HG03159 (cell line): ENCODE data around the gene GNG5.
"Not testable (repeated sequence)": the region's sequence is repeated elsewhere in the genome, so short reads cannot be mapped to it uniquely, and the experiment has no call there.

ENCODE experiments used
- ATAC-seq: cut with Tn5 transposase; IDR thresholded peaks from one replicate; pipeline ENCODE4 v1.9.1; 2021; ENCODE audit warnings: mild to moderate bottlenecking, moderate library complexity; ENCODE audit not compliant: unreplicated experiment

GNG5 gene

GRCh38 chr1:84506002-84506728 is at the start of gene GNG5, which contains the start of gene SPATA1:
Gene GNG5, minus strand, starts transcription at chr1:84506581. Its CDS starts 490 bp downstream, at chr1:84506091.
Gene SPATA1, plus strand, starts transcription at chr1:84506386. Its CDS starts 9,974 bp downstream, at chr1:84516360.
- ATAC-seq = peak; percentile 82

DNA sequence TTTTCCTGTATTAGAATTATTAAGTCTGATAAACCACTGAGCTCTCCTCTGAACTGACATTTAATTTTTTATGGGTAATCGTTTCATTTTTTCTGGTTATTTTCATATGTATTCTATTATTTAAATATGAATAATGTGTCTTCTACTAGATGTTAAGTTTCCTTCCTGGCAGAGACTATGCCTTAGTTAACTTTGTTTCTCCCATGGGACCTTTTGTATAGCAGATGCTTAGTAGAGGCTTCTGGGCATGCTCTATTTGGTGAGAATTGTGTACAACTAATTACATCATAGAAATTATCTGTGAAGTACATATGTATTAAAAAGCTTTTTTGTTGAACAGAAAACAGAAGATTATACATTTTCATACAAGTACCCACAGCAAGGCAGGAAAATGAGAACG is 44.4 kb upstream of the GNG5 start:
- no peak for ATAC-seq

GRCh38 chr1:84541679-84542078 is 35.3 kb upstream of the GNG5 start:
- no peak for ATAC-seq

GRCh38 chr1:84540759-84541158 is 34.4 kb upstream of the GNG5 start:
- ATAC-seq = no peak

DNA sequence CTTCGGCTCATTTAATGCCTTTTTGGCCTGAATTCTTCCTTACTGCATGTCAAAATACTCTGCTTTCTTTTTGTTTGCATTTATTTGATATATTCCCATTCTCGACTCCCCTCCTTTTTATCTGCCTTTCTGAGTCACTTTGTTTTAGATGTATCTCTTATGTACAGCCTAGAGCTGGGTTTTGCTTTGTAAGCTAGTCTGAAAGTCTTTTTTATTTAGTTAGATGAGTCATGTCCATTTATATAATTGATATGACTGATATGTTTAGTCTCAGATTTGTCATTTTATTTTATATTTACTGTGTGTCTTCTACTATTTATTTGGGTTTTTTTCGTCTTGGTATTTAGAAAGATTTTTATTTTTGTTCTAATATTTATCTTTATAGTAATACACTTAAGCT is 33.6 kb upstream of the GNG5 start:
- no peak for ATAC-seq

GRCh38 chr1:84538599-84538998 is 32.2 kb upstream of the GNG5 start:
- peak; percentile 49 for ATAC-seq

- no peak for ATAC-seq
These were observed 19.4 kb upstream of the GNG5 start for GRCh38 chr1:84525779-84526178.

DNA sequence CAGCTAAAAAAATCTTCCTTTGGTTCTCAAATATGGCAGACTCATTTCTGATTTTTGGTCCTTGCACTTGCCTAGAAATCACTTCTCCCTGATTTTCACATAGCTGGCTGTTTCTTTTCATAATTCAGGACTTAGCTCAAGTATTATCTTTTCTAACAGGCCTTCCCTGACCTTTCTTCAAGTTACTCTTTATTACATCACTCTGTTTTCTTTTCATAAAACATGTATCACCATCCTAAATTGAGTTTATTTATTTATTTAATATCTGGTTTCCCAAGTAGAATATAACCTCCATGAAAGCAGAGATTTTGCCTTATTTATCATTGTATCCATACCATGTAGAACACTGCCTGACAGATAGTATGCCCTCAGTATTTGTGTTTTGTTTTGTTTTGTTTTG is 18.2 kb upstream of the GNG5 start:
- ATAC-seq = no peak

GRCh38 chr1:84510668-84511067 is 4.3 kb upstream of the GNG5 start:
- ATAC-seq = no peak

DNA sequence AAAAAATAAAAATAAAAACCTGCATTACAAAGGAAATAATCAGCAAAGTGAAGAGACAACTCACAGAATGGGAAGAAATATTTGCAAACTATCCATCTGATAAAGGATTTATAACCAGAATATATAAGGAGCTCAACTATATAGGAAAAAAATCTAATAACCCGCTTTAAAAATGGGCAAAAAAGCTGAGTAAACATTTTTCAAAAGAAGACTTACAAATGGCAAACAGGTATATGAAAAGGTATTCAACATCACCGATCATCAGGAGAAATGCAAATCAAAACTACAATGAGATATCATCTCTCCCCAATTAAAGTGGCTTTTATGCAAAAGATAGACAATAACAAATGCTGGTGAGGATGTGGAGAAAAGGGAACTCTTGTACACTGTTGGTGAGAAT is 3.8 kb upstream of the GNG5 start:
- no peak for ATAC-seq

GRCh38 chr1:84509029-84509428 is 2.6 kb upstream of the GNG5 start:
- ATAC-seq = no peak

GRCh38 chr1:84508510-84508909 is 2.1 kb upstream of the GNG5 start:
- ATAC-seq = no peak

GRCh38 chr1:84507887-84508286 is 1.5 kb upstream of the GNG5 start:
- ATAC-seq = not testable (repeated sequence)

GRCh38 chr1:84506729-84507453 is 510 bp upstream of the GNG5 start:
- ATAC-seq = no peak

DNA sequence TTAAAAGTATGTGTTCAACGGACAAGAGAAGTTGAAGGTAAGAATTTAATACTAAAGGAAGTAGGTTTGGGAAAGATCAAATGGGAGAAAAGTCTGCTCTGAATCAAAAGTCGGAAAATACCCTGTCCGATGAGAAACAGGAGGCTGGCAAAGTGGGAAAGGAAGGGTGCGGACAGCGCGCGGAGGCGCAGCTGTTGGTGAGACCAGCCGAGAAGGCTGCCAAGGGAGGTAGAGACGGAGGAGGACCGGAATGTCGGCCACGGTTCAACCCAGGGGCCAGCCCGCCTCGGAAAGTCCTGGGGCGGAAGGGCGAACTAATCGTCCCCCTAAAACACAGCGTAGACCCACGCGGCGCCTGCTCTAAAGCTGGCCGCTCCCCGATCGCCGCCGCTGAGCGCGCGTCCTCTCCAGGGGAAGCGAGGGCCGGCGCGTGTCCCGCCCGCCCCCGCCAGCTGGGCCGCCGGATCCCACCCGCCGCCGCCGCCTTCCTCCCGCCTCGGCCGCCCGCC is 834 bp downstream of the GNG5 start:
- peak; percentile 33 for ATAC-seq

GRCh38 chr1:84504580-84505492 is 1.5 kb downstream of the GNG5 start:
- ATAC-seq = no peak

DNA sequence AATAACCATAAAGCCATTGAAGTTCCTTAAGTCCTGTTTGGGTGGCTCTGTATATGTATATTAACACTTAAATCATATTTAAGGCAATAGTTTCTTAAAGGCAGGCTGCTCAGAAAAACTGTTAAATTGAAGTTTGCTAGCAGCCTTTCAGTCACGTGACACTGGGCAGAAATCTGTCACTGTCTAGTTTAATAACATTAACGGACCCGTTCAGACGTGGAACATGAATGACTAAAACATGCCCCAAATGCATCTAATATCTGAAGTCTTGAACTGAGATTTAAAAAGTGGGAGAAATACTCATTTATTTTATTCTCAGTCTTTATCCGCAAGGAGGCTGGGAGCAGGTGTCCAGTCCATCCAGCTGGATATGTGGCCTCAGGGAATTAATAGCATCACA is 3.5 kb downstream of the GNG5 start:
- ATAC-seq = no peak

- ATAC-seq = no peak
These were observed 8.6 kb downstream of the GNG5 start for GRCh38 chr1:84497631-84498275.

DNA sequence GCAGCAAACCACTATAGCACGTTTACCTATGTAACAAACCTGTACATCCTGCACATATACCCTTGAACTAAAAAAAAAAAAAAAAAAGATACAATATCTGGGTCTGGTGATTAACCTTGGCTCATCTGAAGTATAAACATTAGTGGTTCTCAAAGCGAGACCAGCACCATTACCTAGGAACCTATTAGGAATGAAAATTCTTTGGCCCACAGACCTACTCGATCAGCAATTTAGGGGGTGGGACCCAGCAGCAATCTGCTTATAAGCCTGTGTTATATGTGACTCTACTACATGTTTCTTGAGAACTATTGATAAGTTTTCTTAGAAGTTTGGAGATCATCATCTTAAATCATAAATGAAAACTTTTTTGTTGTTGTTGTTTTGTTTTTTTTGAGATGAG is 9.9 kb downstream of the GNG5 start:
- ATAC-seq = no peak

DNA sequence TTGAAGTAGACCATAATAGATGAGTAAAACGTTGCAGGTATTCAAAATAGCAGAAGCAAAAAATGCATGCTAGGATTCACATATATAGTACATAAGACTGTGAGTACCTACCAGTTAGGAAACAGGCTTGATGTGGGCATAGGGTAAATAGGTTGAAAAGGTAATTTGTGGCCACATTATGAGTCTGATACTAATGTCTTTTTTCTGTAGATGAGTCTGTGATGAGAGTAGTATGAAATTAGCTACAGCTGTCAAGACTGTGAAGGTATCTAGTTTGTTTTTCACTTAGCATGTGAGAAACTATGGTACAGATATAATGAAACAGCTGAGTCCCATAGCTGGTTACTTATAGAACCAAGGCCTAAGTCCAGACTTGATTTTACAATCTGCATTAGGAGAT is 12.6 kb downstream of the GNG5 start:
- ATAC-seq = no peak

DNA sequence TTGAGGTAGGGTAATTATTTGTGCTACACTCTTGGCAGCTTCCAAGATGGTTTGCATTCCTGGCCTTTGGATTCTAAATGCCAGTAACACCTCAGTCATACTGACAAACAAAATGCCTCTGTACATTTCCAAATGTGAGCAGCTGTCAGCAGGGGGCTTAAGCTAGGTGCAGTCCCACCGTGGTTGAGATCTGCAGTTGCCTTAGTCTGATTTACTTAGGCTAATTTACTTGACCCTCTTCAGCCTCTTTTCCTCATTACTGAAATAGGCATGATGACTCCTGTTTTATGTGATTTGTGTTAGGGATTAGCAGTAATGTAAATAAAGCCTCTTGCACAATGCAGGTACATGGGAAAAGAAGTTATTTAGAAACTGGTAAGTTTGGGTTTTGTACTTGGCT is 13.7 kb downstream of the GNG5 start:
- ATAC-seq = no peak
